ENCODE measurements around the gene CDH22.

The CDH22 gene

GRCh38 chr20:46178891-46179290 lies 129.4 kb downstream of the CDH22 start:
- no peak overlapping the region for H3K4me3 ChIP-seq (ENCODE audit: low read depth, low read length)
- no peak for TF ChIP-seq CTCF (IDR thresholded peaks at IDR 0.05; ENCODE audit: borderline replicate concordance, insufficient read depth, low read depth, low read length)

- no peak overlapping the region for H3K4me3 ChIP-seq (ENCODE audit: low read depth, low read length)
- no peak for TF ChIP-seq CTCF (IDR thresholded peaks at IDR 0.05; ENCODE audit: borderline replicate concordance, insufficient read depth, low read depth, low read length)
Observed at GRCh38 chr20:46177768-46178167, 130.5 kb downstream of the CDH22 start.

GRCh38 chr20:46176739-46177378 lies 131.4 kb downstream of the CDH22 start:
- no peak overlapping the region for H3K4me3 ChIP-seq (ENCODE audit: low read depth, low read length)
- no peak for TF ChIP-seq CTCF (IDR thresholded peaks at IDR 0.05; ENCODE audit: borderline replicate concordance, insufficient read depth, low read depth, low read length)

GRCh38 chr20:46175127-46175494 lies 133.2 kb downstream of the CDH22 start:
- no peak for TF ChIP-seq CTCF (IDR thresholded peaks at IDR 0.05; ENCODE audit: borderline replicate concordance, insufficient read depth, low read depth, low read length)

GRCh38 chr20:46174469-46175126 lies 133.7 kb downstream of the CDH22 start:
- TF ChIP-seq CTCF (IDR thresholded peaks at IDR 0.05; ENCODE audit: borderline replicate concordance, insufficient read depth, low read depth, low read length) = peak; percentile 77

More at GRCh38 chr20:46175127-46175494, 133.2 kb downstream of the CDH22 start:
- no peak overlapping the region for H3K4me3 ChIP-seq (ENCODE audit: low read depth, low read length)

GRCh38 chr20:46173652-46174468 lies 134.4 kb downstream of the CDH22 start:
- TF ChIP-seq CTCF (IDR thresholded peaks at IDR 0.05; ENCODE audit: borderline replicate concordance, insufficient read depth, low read depth, low read length) = no peak

More at GRCh38 chr20:46174469-46175126, 133.7 kb downstream of the CDH22 start:
- H3K4me3 ChIP-seq (ENCODE audit: low read depth, low read length) = no peak overlapping the region

More at GRCh38 chr20:46173652-46174468, 134.4 kb downstream of the CDH22 start:
- no peak overlapping the region for H3K4me3 ChIP-seq (ENCODE audit: low read depth, low read length)

All from GM12875 (cell line).